SK-N-MC (cell line): ENCODE results near the gene MRPL23.

Experiments
- EZH2 ChIP-seq: fragments of 200-600 bp; sonication (generic); IDR thresholded peaks from one replicate; pipeline ENCODE4 v1.6.1; 2017; ENCODE audit warnings: antibody characterized with exemption
- POLR2AphosphoS5 ChIP-seq: IDR thresholded peaks from 2 replicates; pipeline ENCODE4 v1.6.1; 2012; ENCODE audit warnings: mild to moderate bottlenecking, low read depth, low read length, borderline replicate concordance

GRCh38 chr11:1988667-1989317, 41.7 kb downstream of the MRPL23 start:
- no peak for TF ChIP-seq EZH2
- no peak for TF ChIP-seq POLR2AphosphoS5
